Measurements from ENCODE around the gene CEP112.
"Not testable (repeated sequence)": the region's sequence is repeated elsewhere in the genome, so short reads cannot be mapped to it uniquely, and the experiment has no call there.

The CEP112 gene

DNA sequence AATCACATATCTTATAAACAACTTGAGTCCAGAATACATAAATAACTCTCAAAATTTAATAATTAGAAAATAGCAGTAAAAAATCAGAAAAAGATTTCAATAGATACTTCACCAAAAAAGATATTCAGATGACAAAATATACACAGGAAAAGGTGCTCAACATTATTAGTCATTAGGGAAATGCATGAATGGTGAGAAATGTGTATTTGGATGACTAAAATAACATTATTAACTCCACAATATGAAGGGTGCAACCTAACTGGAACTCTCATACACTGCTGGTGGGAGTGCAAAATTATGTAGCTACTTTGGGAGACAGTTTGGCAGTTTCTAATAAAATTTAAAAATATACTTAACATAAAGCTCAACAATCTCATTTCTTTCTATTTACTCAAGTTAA is 368.2 kb downstream of the CEP112 start:
- no peak for DNase-seq (ENCODE audit: low read depth)

DNA sequence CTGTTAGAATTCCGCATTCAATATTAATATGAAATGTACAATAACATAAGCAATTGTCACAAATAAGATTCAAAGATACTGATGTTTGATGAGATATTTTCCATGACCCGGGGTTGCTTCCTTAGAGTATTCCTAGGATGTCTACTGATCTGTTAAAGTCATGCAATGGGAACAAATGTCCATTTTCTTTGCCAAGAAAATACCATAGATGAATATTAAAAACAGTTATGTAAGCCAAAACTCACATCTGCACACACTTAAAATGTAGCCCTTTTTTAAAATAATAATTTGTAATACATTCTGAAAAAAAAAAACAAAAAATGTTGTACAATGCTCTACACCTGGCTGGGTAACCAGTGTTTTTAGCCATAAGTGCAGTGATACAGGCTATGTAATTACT is 371.1 kb downstream of the CEP112 start:
- no peak for DNase-seq (ENCODE audit: low read depth)

DNA sequence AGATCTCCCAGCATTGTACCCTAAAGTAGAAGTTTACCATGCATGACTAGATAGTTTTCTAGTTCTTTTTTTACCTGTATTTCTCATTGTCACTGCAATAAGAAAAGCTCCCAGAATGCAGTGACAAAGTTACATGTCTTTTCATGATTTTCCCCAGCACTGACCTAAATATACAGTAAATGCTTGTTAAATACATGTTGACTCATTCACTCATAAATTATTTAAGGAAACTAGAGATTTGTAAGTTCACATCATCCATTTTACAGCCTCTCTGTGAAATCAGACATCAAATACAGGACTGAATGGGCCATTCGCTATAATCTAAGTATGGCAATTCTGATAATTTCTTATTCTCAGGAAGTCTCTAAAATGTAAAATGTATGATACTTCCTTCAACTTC is 371.6 kb downstream of the CEP112 start:
- DNase-seq (ENCODE audit: low read depth): no peak

DNA sequence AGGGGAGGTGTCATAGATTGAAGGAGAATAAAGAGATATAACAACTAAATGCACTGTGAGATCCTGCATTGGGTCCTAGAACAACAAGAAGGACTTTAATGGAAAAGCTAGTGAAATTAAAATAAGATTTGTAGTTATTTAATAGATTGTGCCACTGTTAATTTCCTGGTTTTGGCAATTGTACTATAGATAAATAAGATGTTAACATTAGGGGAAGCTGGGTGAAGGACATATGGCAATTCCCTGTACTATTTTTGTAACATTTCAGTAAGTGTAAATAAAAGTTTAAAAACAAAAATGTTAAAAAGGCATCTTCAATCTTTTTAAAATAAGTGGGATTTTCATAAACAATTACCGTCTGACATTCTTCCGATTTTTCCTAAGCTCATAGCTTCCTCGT is 372.1 kb downstream of the CEP112 start:
- no peak for DNase-seq (ENCODE audit: low read depth)

DNA sequence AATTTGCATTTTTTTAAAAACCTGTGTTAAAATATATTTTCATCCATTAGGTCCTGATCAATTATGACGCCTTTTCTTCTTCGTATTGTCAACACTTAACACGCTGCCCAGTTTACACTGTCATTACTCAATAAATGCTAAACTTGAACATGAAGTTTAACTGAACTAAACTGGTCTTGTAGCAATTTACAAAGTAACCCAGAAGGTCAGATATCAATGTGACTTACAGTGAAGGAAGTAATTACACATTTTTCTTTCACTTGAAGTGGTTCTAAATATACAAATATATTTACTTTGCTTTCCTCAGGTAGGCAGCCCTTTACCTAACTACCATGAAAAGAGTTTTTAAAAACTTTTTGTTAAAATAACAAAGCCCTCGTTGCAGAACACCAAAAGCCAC is 374.0 kb downstream of the CEP112 start:
- no peak for DNase-seq (ENCODE audit: low read depth)

DNA sequence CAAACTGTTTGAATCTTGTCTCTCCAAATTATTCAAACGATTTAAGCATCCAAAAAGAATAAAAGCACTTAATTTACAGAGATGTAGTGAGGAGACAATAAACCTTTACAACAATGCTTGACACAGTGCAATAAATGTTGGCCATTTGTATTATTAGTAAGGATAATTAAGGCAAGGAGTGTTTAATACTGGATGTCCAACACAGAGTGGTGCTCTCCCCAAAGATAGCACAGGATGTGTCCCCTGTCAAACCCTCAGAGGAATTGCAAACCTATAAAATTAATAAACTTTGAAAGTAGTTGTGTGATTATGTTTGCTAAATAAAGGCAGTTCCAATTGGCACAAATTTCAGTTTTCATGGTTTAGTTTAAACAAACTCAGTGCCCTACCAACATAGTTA is 377.5 kb downstream of the CEP112 start:
- DNase-seq (ENCODE audit: low read depth): no peak

DNA sequence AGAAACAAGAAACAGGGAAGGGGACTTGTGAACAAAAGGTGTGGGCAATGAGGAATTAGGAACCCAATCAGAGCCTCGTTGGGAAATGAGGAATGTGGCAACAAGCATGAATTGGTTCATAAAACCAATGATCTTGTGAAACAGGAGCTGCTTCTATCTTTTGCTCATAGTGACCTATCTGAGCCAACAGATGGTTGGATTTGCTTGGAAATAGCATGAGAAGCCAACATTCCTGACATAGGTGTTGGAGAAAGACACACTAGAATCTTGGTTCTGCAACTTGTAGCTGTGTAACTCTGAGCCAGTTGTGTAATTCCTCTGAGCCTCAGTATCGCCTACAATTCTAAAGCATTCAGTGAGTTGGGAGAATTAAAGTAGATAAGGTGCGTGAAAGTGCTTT is 378.6 kb downstream of the CEP112 start:
- no peak for DNase-seq (ENCODE audit: low read depth)

DNA sequence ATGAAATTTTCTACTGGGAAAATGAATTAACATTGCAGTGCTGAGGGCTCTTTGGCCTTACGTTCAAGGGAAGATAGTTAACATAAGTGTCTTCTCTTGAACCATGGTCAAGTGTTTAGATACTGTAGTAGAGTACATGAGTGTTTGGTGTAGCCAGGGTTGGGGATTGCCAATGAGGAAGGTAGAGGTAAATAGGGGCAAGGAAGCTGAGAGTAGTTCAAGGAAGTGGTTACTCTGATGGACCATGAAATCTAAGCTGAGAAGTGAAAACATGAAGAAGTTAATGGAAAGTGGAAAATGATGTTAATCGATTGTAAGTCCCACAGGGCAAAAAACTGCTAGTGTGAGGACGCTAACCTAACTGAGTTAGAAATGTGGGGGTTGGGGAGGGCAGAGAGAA is 380.9 kb downstream of the CEP112 start:
- no peak for DNase-seq (ENCODE audit: low read depth)

DNA sequence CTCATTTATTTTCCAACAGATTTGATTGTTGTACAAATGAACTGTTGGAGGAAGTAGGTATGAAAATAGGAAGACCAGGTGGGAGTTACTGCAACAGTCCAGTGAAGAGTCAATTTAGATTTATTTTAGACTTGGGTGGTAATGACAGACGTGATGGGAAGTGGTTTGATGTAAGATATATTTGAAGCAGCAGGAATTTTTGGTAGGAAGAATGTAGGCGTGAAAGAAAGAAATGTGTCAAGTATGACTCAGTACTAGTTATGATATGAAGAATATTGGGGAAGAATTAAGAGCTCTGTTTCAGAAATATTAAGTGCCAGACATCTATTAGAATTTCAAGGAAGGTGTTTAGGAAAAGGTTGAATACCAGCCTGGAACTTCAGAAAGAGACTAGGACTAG is 382.6 kb downstream of the CEP112 start:
- DNase-seq (ENCODE audit: low read depth): no peak

DNA sequence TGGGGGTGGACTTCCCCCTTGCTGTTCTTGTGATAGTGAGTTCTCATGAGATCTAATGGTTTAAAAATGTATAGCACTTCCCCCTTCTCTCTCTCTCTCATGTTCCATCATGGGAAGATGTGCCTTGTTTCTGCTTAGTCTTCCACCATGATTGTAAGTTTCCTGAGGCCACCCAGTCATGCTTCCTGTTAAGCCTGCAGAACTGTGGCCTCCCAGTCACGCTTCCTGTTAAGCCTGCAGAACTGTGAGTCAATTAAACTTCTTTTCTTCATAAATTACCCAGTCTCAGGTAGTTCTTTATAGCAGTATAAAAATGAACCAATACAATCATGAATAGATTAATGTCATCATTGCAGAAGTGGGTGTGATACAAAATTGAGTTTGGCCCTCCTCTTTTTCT is 383.4 kb downstream of the CEP112 start:
- DNase-seq (ENCODE audit: low read depth): not testable (repeated sequence)

DNA sequence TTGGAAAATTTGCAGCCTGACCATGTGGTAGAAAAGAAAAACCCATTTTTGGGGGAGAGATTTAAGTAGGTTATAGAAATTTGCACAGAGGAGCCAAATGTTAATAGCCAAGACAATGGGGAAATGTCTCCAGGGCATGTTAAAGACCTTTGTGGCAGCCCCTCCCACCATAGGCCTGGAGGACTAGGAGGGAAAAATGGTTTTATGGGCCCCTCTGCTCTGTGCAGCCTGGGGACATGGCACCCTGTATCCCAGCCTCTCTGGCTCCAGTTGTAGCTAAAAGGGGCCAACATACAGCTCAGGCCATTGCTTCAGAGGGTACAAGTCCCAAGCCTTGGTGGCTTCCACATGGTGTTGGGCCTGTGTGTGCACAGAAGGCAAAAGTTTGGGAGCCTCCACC is 384.6 kb downstream of the CEP112 start:
- DNase-seq (ENCODE audit: low read depth): no peak

DNA sequence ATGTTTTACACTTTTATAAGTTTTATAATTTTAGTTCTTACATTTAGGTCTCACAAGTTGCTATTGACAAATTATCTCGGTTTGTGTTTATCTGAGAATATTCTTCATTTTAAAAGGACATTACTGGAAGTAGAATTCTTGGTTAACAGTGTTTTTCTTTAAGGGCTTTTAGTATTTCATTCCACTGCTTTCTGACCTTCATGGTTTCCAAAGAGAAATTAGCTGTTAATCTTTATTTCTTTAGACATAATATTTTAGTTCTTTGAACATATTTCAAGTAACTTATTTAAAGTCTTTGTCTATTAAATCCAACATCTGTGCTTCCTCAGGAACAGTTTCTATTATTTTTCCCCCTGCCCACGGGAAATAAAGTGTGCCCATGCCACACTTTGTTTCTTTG is 390.4 kb downstream of the CEP112 start:
- no peak for DNase-seq (ENCODE audit: low read depth)

DNA sequence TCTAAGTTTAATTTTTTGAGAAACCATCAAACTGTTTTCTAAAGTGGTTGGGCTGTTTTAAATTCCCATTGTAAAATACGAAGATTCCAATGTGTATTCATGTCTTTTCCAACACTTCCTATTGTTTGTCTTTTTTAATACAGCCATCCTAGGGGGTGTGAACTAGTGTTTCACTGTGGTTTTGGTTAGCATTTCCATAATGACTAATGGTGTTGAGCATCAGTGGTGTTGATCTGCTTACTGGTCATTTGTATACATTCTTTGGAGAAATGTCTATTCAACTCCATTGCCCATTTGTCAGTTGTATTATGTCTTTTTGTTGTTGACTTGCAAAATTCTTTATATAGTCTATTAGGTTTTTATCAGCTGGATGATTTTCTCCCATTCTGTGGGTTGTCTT is 391.3 kb downstream of the CEP112 start:
- DNase-seq (ENCODE audit: low read depth): no peak

DNA sequence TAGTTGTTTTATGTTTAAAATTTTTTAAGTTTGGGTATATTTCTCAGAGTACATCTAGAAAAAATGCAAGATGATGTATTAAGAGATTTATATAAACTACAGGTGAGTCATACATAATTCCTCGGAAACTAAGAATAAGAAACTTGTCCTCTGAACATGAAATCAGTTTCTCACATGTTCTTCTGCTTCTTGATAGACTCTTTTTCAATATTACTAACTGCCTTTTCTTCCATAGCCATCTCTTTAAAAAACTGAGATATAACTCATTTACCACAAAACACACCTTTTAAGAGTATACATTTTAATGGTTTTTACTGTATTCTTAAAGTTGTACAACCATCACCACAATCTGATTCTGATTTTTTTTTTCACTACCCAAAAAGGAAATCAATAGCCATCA is 392.1 kb downstream of the CEP112 start:
- DNase-seq (ENCODE audit: low read depth): no peak

DNA sequence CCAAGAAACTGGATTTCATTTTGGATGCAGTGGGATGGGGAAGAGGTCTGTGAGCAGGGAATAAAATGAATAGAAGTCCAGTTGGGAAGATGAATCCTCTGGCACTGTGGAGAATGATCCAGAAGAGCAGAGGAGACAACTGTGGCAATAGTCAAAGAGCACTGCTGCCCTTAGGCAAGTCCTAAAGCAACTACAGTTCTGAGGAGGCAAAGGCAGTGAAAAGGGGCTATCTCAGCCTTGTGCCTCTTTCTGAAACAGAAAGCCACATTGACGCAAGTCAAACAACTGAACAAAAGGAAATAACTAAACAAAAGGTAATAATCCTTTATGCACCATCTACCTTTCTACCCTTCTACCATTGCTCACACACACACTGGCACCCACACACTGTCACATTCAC is 392.5 kb downstream of the CEP112 start:
- no peak for DNase-seq (ENCODE audit: low read depth)

DNA sequence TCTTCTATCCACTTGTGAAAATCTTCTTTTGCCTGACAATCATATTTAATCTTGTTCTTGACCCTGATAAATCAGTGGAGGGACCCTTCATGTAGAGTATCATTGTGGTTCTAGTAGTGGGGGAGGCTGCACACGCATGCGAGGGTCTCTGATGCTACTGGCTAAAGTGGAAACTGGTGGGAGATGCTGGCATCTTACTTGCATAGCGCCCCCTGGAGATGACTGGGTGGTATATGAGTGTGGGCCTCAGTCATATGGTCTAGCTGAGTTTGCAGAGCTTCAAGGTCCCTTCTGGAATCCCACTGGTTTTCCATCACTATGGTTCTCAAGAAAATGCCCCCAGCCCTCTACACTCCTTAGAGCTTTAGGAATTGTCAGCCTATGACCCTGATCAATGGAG is 394.1 kb downstream of the CEP112 start:
- DNase-seq (ENCODE audit: low read depth): no peak

DNA sequence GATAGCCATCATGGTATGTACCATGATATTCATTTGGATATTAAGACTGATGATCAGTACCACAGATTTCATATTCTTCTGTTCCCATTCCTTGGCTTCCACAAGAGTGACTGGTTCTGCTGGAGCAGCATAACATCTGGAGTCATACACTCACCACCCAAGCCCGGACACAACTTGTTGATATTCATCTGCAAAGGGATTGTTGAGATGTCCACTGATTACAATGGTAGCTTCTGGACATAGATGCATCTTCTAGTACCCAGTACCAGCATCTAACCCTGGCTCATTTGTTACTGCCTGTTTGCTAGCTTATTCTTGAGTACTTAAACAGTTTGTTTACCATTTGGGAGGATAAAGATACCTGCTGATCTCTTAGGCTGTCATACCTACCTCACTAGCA is 394.8 kb downstream of the CEP112 start:
- DNase-seq (ENCODE audit: low read depth): no peak

DNA sequence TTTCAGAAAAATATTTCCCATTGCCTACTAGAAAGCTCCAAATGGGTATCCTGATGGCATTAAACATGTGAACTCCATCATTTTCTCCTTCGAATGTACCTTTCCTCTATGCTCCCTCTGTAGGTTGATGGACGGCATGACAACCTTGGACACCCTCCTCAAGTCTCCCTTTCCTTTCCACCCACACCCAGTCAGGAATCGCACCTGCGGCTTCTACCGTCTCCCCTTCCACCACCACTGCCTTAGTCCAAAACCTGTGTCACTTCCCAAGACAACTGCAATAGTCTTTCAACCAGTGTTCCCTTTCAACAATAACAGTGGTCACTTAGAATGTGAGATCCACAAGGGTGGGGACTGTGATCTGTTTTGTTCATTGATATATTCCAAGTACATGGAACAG is 397.4 kb downstream of the CEP112 start:
- no peak for DNase-seq (ENCODE audit: low read depth)

DNA sequence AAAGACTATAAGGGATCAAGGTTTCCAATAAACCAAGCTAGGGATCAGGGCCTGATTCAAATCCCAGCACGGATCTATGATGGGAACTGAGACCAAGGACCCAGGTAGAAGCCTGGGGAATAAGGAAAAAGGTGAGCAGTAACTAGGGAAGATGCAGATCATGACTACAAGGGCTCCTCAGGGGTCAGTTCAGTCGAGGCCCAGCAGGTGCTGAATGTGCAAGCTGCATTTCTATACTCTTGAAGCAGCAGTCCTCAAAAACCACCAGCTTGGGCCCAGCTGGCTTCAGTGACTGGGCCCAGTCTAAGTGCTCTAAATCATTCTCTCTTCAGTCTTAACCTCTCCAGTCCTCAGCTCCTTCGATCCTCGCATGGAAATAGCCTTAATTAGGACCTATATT is 401.7 kb downstream of the CEP112 start:
- no peak for DNase-seq (ENCODE audit: low read depth)

DNA sequence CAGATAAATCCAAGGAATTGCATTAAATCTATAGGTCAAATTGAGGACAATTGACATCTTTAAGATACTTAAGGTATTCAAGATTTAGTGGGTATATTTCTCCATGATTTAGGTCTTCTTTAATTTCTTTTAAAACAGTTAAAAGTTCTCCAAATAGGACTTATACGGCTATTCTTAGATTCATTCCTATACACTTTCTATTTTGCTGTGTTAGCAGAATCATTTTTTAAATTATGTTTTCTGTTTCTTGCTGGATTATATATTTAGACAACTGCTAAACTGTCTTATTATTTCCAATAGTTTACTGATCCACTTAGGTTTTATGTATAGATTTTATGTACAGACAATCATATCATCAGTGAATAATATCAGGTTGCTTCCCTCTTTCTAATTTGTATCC is 404.4 kb downstream of the CEP112 start:
- DNase-seq (ENCODE audit: low read depth): no peak

DNA sequence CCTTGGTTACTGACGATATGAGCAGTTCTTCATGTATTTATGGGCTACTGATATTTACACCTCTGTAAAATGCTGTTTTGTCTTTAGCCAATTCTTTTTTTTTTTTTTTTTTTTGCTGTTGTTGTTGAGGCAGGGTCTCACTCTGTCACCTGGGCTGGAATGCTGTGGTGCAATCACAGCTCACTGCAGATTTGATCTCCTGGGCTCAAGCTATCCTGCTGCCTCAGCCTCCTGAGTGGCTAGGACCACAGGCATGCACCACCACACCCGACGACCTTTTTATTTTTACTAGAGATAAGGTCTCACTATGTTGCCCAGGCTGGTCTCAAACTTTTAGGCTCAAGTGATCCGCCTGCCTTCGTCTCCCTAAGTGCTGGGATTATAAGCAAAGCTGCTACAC is 405.5 kb downstream of the CEP112 start:
- no peak for DNase-seq (ENCODE audit: low read depth)

DNA sequence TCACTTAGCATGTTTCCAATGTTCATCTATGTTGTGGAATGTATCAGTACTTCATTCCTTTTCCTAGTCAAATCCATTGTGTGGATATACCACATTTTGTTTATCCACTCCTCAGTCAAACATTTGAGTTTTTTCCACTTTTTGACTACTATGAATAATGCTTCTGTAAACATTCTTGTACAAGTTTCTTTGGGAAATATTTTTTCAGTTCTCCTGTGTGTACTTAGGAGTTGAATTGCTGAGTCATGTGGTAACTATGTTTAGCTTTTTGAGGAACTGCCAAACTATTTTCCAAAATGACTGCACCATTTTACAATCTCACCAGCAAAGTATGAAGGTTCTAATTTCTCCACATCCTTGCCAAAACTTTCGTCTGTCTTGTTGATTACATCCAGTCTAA is 406.8 kb downstream of the CEP112 start:
- DNase-seq (ENCODE audit: low read depth): no peak

DNA sequence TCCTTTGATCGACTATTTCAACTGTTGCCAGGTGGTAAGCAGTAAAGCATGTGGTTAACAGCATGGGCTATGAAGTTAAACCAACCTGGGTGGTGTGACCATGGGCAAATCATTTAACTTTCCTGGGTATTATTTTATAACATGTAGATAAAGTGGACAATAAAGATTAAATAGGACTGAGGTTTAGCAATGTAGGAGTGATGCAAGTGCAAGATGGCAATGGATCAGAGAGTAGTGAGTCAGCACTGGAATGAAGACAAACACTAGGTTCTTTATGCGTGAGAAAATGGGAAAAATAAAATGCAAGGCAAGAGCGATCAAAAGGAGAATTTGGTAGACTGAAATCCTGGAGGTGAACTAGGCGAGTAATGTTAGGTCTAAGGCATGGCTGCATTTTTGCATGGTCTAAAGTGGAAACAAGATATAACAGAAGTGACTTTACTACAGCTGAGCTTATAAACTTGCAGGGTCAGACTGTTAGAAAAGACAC is 408.0 kb downstream of the CEP112 start:
- no peak for DNase-seq (ENCODE audit: low read depth)

DNA sequence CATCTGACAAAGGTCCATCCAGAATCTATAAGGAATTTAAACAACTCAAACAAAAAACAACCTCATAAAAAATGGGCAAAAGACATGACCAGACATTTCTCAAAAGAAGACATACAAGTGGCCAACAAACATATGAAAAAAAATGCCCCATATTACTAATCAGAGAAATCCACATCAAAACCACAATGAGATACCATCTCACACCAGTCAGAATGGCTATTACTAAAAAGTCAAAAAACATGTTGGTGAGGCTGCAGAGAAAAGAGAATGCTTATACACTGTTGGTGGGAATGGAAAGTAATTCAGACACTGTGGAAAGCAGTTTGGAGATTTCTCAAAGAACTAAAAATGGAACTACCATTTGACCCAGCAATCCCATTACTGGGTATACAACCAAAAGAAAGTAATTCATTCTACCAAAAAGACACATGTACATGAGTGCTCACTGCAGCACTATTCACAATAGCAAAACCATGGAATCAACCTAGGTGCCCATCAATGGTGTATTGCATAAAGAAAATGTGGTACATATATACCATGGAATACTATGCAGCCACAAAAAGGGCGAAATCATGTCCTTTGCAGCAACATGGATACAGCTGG is 409.7 kb downstream of the CEP112 start:
- DNase-seq (ENCODE audit: low read depth): not testable (repeated sequence)

DNA sequence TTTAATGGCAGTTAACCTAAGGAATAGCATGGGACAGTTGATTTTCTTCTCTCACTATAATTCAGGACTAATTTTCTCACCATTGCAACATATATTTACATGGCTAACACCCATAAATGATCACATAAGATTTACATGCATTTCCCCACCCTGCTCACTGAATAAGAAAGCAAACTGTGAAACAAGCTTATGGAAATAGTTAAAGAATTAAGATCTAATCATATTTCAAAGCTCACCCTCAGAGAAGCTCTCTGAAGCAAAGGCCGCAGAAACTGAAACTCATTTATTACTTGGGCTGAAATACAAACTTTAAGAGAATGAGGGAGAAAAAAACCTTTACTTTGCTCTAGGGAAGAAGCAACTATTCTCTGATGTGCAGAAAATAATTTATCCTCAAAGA is 411.8 kb downstream of the CEP112 start:
- no peak for DNase-seq (ENCODE audit: low read depth)
